ENCODE results near the gene SIGLEC11. TPM values are rescaled to one million over a fixed set of nuclear protein-coding genes. Genes with fewer than 3 reads are reported as not detected.

Gene SIGLEC11
- total RNA-seq, 4 donors from 2014 or later = 0.85 to 3.6 (median 1.3) TPM

GRCh38 chr19:50000038-50000840 lies 39.3 kb upstream of the SIGLEC11 start:
- Histone ChIP-seq H3K4me1 (peaks cover 3 to 44% (median 9%) of the 10 kb centered on the region in 3 donors), H3K9me3 (no peaks in the 10 kb centered on the region), H3K27me3 (no peaks in the 10 kb centered on the region), H3K36me3 (peaks cover 0 to 98% of the 10 kb centered on the region in 2 donors), H3K27ac (no peak overlapping the region), H3K4me3 (no peak overlapping the region)
- ATAC-seq = no peak
- no peak for TF ChIP-seq POLR2A (IDR thresholded peaks at IDR 0.05)
- TF ChIP-seq, protein P1, sequence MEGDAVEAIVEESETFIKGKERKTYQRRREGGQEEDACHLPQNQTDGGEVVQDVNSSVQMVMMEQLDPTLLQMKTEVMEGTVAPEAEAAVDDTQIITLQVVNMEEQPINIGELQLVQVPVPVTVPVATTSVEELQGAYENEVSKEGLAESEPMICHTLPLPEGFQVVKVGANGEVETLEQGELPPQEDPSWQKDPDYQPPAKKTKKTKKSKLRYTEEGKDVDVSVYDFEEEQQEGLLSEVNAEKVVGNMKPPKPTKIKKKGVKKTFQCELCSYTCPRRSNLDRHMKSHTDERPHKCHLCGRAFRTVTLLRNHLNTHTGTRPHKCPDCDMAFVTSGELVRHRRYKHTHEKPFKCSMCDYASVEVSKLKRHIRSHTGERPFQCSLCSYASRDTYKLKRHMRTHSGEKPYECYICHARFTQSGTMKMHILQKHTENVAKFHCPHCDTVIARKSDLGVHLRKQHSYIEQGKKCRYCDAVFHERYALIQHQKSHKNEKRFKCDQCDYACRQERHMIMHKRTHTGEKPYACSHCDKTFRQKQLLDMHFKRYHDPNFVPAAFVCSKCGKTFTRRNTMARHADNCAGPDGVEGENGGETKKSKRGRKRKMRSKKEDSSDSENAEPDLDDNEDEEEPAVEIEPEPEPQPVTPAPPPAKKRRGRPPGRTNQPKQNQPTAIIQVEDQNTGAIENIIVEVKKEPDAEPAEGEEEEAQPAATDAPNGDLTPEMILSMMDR (IDR thresholded peaks at IDR 0.05) = no peak
- no peak for TF ChIP-seq POLR2AphosphoS5 (IDR thresholded peaks at IDR 0.05)
- no peak for TF ChIP-seq EP300 (IDR thresholded peaks at IDR 0.05)
- WGBS, 2 donors (ENCODE audit: low coverage in 1 of 2) = 84 to 87% methylated on average over 7 to 8 of the region's 20 CpGs

GRCh38 chr19:49999371-50000010 lies 38.5 kb upstream of the SIGLEC11 start:
- H3K36me3 ChIP-seq = peaks cover 0 to 99% of the 10 kb centered on the region in 2 donors
- 80% methylated on average over 1 of the region's 6 CpGs; no CpG with 5 or more reads in 1 of the 2 donors for WGBS, 2 donors (ENCODE audit: low coverage in 1 of 2)
- H3K27ac ChIP-seq = no peak overlapping the region
- no peaks in the 10 kb centered on the region for H3K27me3 ChIP-seq
- TF ChIP-seq POLR2AphosphoS5 (IDR thresholded peaks at IDR 0.05) (no peak), EP300 (IDR thresholded peaks at IDR 0.05) (no peak), POLR2A (IDR thresholded peaks at IDR 0.05) (no peak)
- TF ChIP-seq, protein P1 (IDR thresholded peaks at IDR 0.05) = no peak
- H3K9me3 ChIP-seq = no peaks in the 10 kb centered on the region
- H3K4me1 ChIP-seq = peaks cover 2 to 37% (median 8%) of the 10 kb centered on the region in 3 donors
- no peak for ATAC-seq
- no peak overlapping the region for H3K4me3 ChIP-seq

DNA sequence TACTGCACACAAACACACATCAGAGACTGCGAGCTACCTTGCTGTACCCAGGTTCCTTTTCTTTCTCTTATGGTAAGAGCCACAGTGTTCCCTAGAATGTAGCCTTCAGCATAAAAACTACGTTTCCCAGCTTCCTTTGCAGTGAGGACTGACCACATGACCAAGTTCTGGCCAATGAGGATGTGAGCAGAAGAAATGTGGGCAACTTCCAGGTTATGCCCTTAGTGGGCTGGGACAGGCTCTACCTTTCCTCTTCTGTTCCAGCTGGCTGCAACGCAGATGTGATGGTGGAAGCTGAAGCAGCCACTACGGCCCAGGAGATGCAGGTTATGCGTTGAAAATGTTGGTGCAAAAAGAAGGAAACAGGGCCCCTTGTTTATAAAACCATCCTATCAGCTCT lies 36.7 kb upstream of the SIGLEC11 start:
- H3K27ac ChIP-seq = no peak overlapping the region
- no peak for ATAC-seq
- no peak for TF ChIP-seq EP300 (IDR thresholded peaks at IDR 0.05)
- no peak for TF ChIP-seq POLR2A (IDR thresholded peaks at IDR 0.05)
- TF ChIP-seq POLR2AphosphoS5 (IDR thresholded peaks at IDR 0.05) = no peak
- TF ChIP-seq, protein P1 (IDR thresholded peaks at IDR 0.05) = no peak
- 43 to 77% methylated on average over 1 to 4 of the region's 5 CpGs for WGBS, 2 donors (ENCODE audit: low coverage in 1 of 2)
- H3K9me3 ChIP-seq = no peaks in the 10 kb centered on the region
- peaks cover 0 to 100% of the 10 kb centered on the region in 2 donors for H3K36me3 ChIP-seq
- H3K27me3 ChIP-seq = no peaks in the 10 kb centered on the region
- H3K4me3 ChIP-seq = no peak overlapping the region
- H3K4me1 ChIP-seq = peaks cover 0 to 19% (median 3%) of the 10 kb centered on the region in 3 donors

DNA sequence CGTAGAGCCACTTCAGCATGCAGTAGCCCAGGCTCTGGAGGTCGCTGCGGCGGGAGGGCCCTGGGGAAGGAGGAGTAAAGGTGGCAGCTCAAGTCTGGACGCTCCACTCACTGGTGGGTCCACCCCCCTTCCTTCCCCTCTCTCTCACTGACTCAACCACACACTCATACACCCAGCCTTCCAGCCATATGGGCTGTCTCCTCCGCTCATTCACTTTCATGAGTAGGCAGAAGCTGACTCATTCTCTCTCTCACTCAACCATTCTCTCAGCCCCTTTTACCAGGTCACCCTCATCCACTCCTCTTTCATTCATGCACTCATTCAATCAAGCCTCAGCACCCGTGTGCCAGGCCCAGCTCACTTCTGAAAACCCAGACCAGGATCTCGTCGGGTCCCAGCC lies 27.5 kb upstream of the SIGLEC11 start:
- Histone ChIP-seq H3K9me3 (no peaks in the 10 kb centered on the region), H3K36me3 (peaks cover 0 to 98% of the 10 kb centered on the region in 2 donors), H3K27me3 (no peaks in the 10 kb centered on the region), H3K27ac (no peak overlapping the region), H3K4me1 (no peaks in the 10 kb centered on the region), H3K4me3 (no peak overlapping the region)
- 87 to 90% methylated on average over 2 to 4 of the region's 9 CpGs for WGBS, 2 donors (ENCODE audit: low coverage in 1 of 2)
- no peak for TF ChIP-seq POLR2AphosphoS5 (IDR thresholded peaks at IDR 0.05)
- no peak for TF ChIP-seq EP300 (IDR thresholded peaks at IDR 0.05)
- TF ChIP-seq, protein P1 (IDR thresholded peaks at IDR 0.05) = no peak
- TF ChIP-seq POLR2A (IDR thresholded peaks at IDR 0.05) = no peak
- ATAC-seq = no peak
